ENCODE data around the gene ADGRE1.

ADGRE1 gene

GRCh38 chr19:6876748-6877147, 10.6 kb upstream of the ADGRE1 start:
- no peak for DNase-seq

DNA sequence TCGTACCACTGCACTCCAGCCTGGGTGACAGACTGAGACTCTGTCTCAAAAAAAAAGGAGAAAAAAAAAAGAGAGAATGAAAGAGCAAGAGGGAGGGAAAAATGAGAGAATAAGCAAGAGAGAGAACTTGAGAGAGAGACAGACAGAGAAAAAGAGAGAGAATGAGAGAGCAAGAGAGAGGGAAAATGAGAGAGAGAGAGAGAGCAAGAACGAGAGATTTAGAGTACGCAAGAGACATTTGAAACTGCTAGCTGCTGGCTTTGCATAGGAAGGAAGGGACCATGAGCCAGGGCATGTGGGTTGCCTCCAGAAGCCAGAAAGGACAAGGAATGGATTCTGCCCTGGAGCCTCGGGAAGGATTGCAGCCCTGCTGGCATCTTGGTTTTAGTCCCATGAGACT, 9.6 kb upstream of the ADGRE1 start:
- no peak for DNase-seq

DNA sequence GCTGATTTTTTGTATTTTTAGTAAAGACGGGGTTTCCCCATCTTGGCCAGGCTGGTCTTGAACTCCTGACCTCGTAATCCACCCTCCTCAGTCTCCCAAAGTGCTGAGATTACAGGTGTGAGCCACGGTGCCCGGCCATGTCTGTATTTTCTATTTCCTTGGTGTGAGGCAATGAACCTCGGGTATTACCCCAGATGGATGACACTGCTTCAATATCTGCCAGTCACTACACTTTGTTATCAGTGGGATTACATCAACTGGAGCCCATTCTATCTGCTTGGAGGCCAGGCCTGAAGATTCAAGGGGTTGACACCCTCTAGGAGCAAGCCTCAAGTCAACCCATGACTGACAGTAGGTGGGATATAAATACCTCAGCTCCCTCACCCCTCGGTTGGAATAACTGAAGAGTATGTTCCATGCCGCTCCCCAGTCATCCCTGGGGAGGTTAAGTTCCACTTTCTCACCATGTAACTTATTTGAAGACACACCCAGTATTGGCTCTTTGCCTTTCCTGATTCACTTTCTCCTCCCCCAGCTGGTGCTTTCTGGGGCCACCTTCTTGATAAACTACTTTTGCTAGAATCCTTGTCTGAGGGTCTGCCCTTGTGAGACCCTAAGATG, 992 bp upstream of the ADGRE1 start:
- DNase-seq, result no peak

DNA sequence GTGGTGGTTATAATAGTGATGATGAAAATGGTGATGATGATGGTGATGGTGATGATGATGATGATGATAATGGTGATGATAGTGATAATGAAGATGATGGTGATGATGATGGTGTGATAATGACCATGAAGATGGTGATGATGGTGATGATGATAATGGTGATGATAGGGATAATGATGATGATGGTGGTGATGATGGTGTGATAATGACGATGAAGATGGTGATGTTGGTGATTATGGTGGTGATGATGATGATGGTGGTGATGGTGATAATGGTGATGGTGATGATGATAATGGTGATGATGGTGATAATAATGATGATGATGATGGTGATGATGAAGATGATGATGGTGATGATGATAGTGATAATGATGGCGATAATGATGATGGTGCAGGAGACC, 1.6 kb downstream of the ADGRE1 start:
- no peak for DNase-seq

DNA sequence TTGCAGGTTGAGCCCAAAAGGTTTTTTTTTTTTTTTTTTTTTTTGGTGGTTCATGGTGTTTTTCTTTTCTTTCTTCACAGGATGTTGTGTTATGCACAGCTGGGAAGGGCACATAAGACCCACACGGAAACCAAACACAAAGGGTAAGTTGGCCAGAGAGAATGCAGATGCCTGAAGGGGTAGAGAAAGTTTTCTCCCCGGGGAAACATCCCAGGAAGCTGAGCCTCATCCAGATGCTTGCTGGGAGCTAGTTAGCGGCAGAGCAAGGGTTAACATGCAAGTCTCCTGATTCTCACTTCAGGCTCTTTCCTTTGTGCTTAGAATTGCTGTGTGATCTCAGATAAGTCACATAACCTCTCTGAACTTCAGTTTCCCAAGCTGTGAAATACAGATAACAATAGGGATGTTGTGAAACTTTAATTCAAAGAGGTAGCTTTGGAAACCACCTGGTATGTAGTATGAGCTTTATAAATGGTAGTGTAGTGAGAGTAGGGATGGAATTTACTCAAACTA, 3.1 kb downstream of the ADGRE1 start:
- no peak for DNase-seq

- no peak for DNase-seq
Measured at GRCh38 chr19:6890938-6891337, 3.6 kb downstream of the ADGRE1 start.

- no peak for DNase-seq
Measured at GRCh38 chr19:6891761-6892385, 4.5 kb downstream of the ADGRE1 start.

DNA sequence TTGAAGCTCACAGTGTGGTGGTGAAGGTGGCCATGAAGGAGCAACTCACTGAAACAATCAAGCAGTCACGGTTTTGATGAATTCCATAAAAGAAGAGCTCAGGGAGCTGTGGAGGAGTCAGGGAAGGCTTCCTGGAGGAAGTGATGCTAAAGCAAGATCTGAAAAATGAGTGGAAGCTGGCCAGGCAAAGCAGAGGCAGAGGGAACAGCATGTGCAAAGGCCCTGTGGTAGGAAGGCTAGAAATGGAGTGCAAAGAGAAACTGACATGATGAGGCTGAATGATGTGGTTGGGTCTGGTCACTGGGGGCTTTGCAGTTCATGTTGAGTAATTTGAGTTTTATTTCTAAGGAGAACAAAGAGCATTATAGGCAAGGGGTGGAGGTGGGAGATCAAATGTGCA, 6.9 kb downstream of the ADGRE1 start:
- DNase-seq, result no peak

GRCh38 chr19:6903446-6903845, 16.1 kb downstream of the ADGRE1 start:
- no peak for DNase-seq

- DNase-seq, result no peak
Measured at GRCh38 chr19:6906559-6907060, 19.2 kb downstream of the ADGRE1 start.

- DNase-seq, result no peak
Measured at GRCh38 chr19:6911523-6911922, 24.1 kb downstream of the ADGRE1 start.

DNA sequence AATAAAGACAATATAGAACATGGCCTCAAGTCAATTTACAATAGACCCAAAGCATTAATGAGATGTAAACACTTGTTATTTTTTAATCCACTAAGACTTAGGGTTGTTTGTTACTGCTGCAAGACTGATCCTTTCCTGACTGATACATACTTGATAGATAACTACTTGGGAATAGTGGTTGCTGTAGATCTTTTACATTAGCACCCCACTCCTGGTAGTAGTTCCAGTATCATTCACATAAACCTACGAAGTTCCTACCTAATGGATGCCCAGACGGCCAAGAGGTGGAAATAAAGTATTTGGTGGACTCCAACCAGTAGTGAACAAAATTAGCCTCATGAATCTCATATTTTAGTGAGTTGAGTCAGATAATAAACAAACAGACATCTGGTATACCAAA, 26.9 kb downstream of the ADGRE1 start:
- DNase-seq, result no peak

DNA sequence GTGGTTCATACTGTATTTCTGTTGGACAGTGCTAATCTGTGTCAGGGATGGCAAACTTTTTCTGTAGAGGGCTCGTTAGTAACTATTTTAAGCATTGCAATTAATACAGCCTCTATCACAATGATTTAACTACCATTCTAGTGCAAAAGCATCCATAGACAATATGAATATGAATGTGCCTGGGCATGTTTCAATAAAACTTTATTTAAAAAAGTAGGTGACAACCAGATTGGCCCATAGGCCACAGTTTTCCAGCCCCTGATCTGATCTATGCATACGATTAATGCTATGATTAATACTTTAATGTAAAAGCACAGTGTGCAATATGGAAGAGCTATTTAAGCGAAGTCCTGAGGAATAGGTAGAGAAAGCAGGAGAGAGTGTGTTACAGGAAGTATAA, 29.6 kb downstream of the ADGRE1 start:
- no peak for DNase-seq

- no peak for DNase-seq
Measured at GRCh38 chr19:6925386-6925785, 38.0 kb downstream of the ADGRE1 start.

- DNase-seq, result no peak
Measured at GRCh38 chr19:6925801-6926751, 38.7 kb downstream of the ADGRE1 start.

- no peak for DNase-seq
Measured at GRCh38 chr19:6930190-6930589, 42.8 kb downstream of the ADGRE1 start.

DNA sequence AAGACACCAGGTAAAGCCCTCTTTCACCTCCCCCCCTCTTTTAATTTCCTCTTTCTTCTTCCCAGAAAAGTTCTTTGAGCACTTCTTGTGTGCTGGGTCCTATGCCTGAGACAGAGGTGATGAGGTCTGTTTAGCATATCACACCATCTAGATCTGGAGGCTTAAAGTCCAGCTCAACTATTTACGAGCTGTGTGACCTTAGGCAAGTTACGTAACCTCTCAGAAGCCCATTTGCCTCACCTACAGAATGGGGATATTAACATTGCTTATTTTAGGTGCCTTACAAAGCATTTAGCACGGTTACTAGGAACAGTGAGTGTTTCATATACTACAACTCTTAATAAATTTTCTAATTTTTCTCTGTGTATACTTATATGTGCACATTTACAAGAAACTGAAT, 47.7 kb downstream of the ADGRE1 start:
- no peak for DNase-seq

- no peak for DNase-seq
Measured at GRCh38 chr19:6935618-6936017, 48.2 kb downstream of the ADGRE1 start.

DNA sequence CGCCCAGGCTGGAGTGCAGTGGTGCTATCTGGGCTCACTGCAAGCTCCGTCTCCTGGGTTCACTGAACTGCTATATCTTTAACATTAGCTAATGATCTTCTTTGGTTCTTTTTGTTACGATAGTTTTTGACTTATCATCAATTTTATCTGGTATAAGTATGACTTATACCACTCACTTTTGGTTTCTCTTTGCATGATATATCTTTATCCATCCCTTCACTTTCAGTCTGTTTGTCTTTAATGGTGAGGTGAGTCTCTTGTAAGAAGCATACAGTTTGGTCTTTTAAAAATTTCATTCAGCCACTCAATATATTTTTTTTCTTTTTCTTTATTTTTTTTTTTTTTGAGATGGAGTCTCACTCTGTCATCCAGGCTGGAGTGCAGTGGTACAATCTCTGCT, 58.4 kb downstream of the ADGRE1 start:
- no peak for DNase-seq

DNA sequence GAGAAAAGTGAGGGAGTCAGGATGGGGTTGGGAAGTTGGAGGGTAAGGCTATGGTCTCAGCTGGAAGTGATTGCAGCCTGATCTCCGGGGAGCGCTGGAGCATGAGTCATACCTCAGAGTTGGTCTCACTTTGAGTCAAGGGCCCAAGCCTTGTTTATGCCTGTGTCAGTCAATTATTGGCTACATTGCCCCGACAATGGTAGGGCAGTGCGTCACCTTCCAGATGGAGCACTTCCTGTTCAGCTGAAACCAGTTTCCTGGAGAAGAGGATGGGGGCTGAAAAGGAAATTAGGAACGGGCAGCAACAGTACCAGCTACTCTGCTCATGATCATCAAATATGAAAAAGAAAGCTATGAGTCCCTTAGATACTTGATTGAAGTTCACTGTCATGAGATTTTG, 60.4 kb downstream of the ADGRE1 start:
- DNase-seq, result peak; percentile 65

DNA sequence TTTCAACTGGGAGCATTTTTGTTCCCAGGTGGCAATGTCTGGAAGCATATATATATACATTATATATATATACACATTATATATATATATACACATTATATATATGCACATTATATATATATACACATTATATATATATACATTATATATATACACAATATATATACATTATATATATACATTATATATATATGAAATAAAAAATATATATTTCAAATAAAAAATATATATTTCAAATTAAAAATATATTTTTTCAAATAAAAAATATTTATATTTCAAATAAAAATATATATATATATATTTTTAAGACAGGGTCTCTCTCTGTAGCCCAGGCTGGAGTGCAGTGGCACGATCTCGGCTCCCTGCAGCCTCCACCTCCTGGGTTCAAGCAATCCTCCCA, 61.5 kb downstream of the ADGRE1 start:
- no peak for DNase-seq

GRCh38 chr19:6952956-6953355, 65.6 kb downstream of the ADGRE1 start:
- DNase-seq, result no peak

DNA sequence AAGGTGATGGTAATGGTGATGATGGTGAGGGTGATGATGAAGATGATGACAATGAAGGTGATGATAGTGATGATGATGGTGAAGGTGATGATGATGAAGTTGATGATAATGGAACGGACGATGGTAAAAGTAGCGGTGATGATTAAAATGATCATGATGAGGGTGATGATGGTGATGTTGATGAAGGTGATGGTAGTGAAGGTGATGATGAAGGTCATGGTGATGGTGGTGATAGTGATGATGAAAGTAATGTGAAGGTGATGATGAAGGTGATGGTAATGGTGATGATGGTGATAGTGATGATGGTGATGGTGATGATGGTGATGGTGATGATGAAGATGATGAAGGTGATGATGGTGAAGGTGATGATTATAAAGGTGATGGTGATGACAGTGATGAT, 67.7 kb downstream of the ADGRE1 start:
- no peak for DNase-seq

GRCh38 chr19:6956573-6956972, 69.2 kb downstream of the ADGRE1 start:
- DNase-seq, result no peak

Measured in activated CD8-positive, alpha-beta memory T cell treated with anti-CD3 and anti-CD28 coated beads, Interleukin-2, amount 50 U/mL, for 48 hours (primary cell).